ENCODE measurements around the gene TESK1.

DNA sequence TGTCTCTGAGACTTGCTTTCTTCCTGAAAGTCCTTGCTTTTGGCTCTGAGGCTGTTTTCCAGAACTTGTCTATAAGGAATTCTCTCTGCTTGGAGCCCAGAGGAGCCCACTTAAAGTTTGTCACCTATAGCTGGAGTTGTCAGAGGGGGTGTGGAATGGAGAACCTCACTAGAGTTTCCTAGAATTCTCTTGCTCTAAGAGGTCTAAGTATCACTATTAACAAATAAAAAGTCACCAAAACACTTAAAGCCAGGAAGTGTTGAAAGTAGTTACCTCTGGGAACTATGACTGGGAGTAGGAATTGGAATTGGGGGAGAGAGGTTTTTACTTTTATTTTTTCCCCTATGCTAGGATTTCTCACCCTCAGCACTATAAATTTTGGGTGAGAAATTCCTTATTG lies 30.7 kb downstream of the TESK1 start:
- TF ChIP-seq POLR2A (IDR thresholded peaks at IDR 0.05; ENCODE audit: low read length): no peak
- no peak for TF ChIP-seq GATA1 (IDR thresholded peaks at IDR 0.05; ENCODE audit: low read depth, low read length)
